Hippocampal formation (tissue), 2 donors: ENCODE data around the gene PTBP2.

ENCODE experiments used
- DNase-seq, 2 donors: peaks; one replicate each; lab custom pipeline; 2025; lab: John Stamatoyannopoulos, UW

PTBP2 gene

DNA sequence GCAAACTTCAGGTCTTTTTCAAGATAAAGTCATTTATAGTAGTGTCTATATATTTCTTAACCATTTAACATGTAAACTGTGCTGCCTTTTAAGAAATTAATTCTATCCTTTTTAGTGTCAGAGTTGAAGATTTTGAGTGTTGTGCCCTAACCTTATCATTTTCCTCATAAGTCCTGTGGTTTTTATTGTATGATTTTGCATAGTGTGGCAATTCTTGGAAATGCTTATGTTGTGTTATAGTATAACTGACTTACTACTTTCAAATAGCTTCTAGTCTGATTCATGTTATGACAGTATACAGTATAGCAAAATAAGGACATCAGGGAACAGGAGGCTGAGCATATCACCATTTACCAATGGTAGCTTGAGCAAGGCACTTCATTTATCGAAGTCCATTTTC is 99.1 kb downstream of the PTBP2 start:
- no peak for DNase-seq

DNA sequence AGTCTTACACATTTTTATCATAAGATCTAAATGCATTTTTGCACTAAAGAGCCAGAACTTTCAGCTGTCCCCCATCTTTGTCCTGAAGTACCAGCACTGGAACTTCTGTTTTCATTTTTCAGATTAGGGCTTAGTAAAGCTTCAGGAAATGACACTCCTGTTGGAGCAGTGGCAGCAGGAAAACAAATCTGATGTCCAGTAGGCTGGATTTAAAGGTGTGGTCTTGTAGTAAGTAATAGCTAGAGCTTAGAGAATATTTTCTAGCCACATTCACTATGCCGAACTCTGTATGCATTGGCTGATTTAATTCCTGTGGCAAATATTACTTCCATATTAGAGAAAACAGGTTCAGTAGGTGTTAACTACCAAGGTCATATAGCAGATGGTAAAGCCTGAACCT is 103.6 kb downstream of the PTBP2 start:
- DNase-seq = no peak

DNA sequence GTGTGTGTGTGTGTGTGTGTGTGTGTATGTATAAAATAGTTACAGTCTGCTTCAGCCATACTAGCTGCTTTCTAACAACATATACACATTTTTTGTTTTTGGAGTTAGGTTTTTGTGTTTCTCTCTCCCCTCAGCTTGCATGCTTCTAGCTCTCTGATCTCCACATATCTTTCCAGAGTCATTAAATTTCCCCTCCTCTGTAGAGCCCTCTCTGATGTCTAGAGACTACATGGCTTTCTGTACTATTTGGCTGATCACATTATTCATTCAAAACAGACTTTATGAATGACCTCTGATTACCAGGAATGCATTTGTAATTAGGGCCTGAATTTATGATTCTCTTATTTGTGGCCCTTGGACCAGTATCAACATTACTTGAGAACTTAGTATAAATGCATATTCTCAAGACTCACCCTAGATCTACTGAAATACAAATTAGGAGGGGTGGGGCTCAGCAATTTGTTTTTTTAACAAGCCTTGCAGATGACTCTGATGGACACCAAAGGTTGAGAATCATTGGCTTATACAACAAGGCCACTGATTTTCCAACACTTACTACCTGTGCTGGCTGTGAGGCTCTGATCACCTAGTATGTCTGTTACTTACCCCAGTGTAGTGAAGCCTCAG is 104.5 kb downstream of the PTBP2 start:
- DNase-seq = no peak

DNA sequence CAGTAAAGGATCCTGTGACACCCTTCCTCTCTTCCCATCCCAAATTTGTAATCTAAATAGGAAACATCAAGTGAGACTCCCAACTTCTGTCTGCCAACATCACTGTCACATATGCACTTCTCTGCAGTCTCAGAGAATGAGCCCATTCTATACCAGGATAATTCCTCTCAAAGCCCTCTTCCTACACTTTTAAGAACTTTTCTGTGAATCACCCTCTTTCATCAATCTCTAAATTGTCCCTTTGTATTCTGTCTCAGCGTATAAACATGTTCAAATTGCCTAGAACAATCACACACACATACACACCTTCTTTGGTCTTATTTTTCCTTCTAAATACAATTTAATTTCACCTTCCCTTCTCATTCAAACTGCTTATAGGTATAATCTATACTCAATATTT is 111.8 kb downstream of the PTBP2 start:
- DNase-seq = no peak

DNA sequence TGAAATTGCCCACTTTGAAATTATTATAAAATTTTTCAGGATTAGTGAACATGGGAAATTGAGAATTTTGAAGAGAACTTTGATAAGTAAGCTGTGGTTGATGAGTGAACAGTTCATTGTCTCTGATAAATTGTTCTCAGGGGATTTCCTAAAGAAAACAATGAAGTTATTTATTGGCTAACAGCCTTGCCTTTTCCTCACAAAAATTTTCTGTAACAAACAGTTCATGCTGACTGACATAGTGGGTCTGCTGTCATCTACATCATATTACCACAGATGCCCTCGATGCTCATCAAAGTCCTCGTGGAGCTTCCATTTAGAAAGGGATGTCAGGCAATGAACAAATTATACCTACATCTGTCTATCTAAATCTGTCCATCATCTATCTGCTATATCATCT is 113.4 kb downstream of the PTBP2 start:
- no peak for DNase-seq

DNA sequence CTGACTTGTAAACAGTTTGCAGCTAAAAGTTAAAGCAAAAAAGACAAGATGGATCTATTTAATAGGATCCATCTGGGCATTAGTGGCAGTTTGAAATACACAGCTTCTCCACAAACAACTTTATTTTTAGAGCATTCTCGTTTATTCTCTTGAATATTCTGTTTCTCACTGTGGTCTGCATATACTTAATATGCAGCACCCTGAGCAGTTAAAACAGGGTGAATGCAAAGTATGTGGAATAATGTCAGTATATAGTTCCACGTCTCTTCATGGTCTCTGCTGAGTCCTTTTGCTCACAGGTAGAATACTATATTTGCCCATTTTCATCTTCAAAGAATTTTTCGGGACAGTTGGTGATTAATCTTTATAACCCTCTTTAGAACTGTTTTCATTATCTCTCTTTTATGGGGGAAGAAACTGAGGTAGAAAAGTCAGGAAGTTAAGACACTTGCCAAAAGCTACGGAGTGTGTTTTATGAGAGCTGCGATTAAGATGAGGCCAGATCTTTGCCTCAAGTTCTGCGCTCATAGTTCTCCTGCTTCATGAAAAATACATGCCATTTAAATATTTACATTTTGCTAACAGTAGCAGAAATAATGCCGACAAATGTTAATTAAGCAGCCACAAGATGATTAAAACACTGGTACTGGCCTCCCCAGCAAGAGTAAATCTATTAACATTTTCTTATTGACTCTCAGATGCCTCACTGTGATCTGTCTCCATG is 115.6 kb downstream of the PTBP2 start:
- DNase-seq = no peak

DNA sequence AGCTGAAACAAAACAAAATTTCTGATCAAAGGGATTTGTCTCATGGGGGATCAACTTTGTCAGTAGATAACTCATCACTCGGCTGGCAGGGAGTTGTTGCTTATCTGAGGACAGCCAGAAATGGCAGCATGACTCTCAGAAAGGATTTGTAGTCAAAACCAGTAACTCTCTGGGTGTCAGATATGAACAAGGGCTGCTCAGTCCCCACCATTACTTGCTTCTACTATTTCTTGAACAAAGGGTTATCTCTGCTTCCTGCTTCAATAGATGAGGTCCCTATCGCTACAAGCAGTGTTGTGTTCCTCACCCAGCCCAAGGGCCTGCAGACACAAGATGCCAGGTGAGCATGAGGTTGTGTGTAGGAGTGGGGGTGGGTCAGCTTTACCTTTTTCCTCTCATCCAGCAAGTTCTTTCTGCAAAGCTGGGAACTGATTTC is 116.2 kb downstream of the PTBP2 start:
- no peak for DNase-seq

DNA sequence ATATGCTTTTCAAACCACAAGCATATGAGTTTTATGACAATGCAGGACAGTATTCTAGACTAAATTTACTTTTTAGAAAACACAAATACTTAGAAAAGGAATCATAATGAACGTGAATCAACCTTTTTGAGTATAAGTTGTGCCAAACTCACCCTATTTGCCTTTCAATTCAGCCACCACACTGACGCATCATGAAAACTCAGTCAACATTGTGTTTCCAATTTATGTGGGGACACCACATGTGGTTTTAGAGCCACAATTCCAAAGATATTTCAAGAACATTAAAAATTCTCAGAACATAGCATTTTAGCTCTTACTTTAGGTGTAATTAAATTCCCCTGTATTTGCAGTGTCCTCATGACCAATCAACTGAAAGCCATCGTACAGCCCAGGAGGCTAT is 118.8 kb downstream of the PTBP2 start:
- no peak for DNase-seq

DNA sequence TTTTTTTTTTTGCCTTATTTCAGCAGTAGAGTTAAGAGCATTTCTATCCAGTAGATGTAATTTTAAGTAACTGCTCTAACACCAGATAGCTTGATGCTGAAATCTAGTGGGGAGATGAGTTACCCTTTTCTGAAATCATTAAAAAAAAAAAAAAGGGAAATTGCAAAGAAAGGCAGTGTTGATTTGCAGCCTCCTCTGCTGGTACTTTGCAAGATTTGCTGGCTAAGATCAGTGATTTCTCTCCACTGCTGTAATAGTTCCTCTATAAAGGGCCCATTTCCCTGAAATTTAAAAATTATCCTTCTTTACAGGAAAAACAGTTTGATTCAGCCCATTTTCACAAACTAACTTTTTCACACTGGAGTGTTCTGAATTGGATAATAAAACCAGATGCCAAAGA is 120.6 kb downstream of the PTBP2 start:
- no peak for DNase-seq

DNA sequence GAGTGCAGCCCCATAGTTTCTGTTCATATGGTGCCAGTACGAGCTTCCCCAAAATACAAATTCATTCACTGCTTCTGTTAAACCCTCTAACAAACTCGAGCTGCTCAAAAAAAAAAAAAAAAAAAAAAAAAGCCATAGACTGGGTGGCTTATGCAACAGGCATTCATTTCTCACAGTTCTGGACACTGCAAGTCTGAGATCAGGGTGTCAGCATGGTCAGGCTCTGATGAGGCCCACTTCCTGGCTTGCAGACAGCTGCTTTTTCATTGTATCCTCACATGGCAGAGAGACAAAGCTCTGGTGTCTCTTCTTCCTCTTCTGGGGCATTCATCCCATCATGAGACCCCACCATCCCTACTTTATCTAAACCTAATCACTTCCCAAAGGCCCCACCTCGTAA is 121.6 kb downstream of the PTBP2 start:
- no peak for DNase-seq

DNA sequence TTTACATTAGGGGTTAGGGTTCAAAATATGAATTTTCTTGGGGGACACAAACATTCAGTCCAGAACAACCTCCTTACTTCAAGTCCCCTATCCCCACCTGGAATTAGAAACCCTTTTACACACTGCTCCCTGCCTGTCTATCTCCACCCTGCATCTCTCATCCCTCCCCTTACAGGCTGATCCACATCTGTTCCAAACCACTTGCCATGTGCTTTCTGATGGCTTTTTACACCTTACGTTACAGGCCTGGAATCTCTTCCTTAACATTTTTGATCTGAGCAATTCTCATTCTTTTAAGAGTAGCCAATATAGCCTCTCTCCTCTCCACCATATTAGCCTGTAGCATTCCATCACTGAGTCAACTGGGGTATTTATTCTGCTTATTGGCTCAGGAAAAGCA is 122.0 kb downstream of the PTBP2 start:
- no peak for DNase-seq

DNA sequence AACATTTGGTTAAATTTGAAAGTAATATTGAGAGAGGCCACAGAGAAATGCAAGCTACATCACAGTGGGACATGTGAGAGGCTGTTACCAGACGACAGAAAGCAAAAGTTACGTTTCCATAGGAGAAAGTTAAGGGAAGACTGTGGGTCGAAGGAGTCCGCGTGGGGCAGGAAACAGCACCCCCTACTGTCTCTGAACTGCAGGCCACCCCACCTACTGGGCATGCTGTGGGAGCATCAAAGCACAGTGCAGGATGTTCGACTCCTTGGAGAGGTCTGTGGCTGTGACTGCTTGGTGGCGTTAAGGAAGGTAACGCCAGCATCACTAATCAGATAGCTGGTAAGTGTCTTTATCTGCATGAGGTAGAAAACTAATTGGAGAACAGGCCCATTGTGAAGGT is 123.9 kb downstream of the PTBP2 start:
- peak in 1 of 2 donors; percentile 6 for DNase-seq

DNA sequence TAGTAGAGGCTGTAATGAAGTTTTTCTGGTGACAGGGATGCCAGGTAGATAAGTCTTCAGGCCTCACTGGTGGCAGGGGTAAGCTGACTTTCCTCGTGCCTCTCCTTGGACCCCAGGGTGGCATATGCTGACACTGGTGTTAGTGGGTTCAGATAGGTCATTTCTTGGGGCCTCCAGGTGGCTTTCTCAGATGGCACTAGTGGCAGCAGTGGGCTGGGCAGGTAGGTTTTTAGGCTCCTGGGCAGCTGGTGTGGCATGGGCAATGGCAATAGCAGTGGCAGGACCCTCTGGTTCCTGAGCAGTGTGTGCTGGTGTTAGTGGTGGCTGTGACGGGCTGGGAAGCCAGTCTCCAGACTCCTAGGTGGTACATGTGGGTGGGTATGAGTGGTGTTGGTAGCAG is 140.3 kb downstream of the PTBP2 start:
- no peak for DNase-seq

DNA sequence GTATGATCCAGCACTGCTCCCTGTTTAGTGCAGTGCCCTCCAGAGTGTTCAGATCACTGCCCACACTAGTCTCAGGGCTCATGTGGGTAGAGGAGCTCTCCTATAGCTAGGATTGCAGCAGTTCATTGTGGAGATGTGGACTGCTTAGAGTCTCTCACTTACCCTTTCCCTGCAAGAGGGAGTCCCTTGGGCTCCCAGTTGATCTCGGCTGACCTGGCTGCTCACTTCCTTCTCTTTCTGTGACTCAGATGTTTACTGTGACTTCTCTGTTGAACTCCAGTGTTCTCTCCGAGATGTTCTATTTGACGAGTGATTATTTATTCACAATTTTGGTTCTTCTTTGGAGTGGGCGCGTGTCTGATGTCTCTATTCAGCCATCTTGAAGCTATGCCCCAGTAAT is 141.9 kb downstream of the PTBP2 start:
- DNase-seq = no peak
